ENCODE measurements around the gene FILIP1L.

Gene FILIP1L

GRCh38 chr3:100124201-100124761, 10.0 kb upstream of the FILIP1L start:
- no peak for DNase-seq

GRCh38 chr3:100123112-100123511, 8.8 kb upstream of the FILIP1L start:
- no peak for DNase-seq

- DNase-seq, result no peak
Observed at GRCh38 chr3:100122321-100122720, 8.0 kb upstream of the FILIP1L start.

GRCh38 chr3:100120693-100121092, 6.4 kb upstream of the FILIP1L start:
- DNase-seq, result no peak

GRCh38 chr3:100120012-100120411, 5.7 kb upstream of the FILIP1L start:
- no peak for DNase-seq

- DNase-seq, result no peak
Observed at GRCh38 chr3:100117093-100117492, 2.8 kb upstream of the FILIP1L start.

GRCh38 chr3:100113723-100114412, 433 bp downstream of the FILIP1L start:
- no peak for DNase-seq

- DNase-seq, result no peak
Observed at GRCh38 chr3:100111728-100112127, 2.6 kb downstream of the FILIP1L start.

GRCh38 chr3:100110162-100110561, 4.1 kb downstream of the FILIP1L start:
- DNase-seq, result no peak

GRCh38 chr3:100108464-100109079, 5.7 kb downstream of the FILIP1L start:
- DNase-seq, result peak; percentile 14

GRCh38 chr3:100107221-100107814, 7.0 kb downstream of the FILIP1L start:
- DNase-seq, result no peak

- DNase-seq, result no peak
Observed at GRCh38 chr3:100106531-100107141, 7.7 kb downstream of the FILIP1L start.

GRCh38 chr3:100106094-100106493, 8.2 kb downstream of the FILIP1L start:
- DNase-seq, result peak; percentile 65

- DNase-seq, result peak; percentile 80
Observed at GRCh38 chr3:100105501-100105900, 8.8 kb downstream of the FILIP1L start.

GRCh38 chr3:100104817-100105413, 9.4 kb downstream of the FILIP1L start:
- DNase-seq, result peak; percentile 63

- DNase-seq, result no peak
Observed at GRCh38 chr3:100104442-100104798, 9.9 kb downstream of the FILIP1L start.

- no peak for DNase-seq
Observed at GRCh38 chr3:100103558-100104441, 10.5 kb downstream of the FILIP1L start.

- DNase-seq, result no peak
Observed at GRCh38 chr3:100102757-100103156, 11.5 kb downstream of the FILIP1L start.

- DNase-seq, result no peak
Observed at GRCh38 chr3:100100425-100100824, 13.9 kb downstream of the FILIP1L start.

GRCh38 chr3:100099621-100100020, 14.7 kb downstream of the FILIP1L start:
- no peak for DNase-seq

GRCh38 chr3:100098784-100099070, 15.6 kb downstream of the FILIP1L start:
- no peak for DNase-seq
